ENCODE measurements around the gene SYTL3. TPM values are rescaled to one million over a fixed set of nuclear protein-coding genes. Genes with fewer than 3 reads are reported as not detected.

The SYTL3 gene
- total and polyA plus RNA-seq, 2 experiments from 2014 or later: 0.07 TPM; not detected in 1

GRCh38 chr6:158753811-158754210 lies 104.0 kb downstream of the SYTL3 start:
- no peak overlapping the region for H3K27ac ChIP-seq (ENCODE audit: low read depth)
- H3K27me3 ChIP-seq (ENCODE audit: insufficient read depth): no peaks in the 10 kb centered on the region
- TF ChIP-seq, protein P1, sequence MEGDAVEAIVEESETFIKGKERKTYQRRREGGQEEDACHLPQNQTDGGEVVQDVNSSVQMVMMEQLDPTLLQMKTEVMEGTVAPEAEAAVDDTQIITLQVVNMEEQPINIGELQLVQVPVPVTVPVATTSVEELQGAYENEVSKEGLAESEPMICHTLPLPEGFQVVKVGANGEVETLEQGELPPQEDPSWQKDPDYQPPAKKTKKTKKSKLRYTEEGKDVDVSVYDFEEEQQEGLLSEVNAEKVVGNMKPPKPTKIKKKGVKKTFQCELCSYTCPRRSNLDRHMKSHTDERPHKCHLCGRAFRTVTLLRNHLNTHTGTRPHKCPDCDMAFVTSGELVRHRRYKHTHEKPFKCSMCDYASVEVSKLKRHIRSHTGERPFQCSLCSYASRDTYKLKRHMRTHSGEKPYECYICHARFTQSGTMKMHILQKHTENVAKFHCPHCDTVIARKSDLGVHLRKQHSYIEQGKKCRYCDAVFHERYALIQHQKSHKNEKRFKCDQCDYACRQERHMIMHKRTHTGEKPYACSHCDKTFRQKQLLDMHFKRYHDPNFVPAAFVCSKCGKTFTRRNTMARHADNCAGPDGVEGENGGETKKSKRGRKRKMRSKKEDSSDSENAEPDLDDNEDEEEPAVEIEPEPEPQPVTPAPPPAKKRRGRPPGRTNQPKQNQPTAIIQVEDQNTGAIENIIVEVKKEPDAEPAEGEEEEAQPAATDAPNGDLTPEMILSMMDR (conservative IDR thresholded peaks at IDR 0.05; ENCODE audit: low read depth in 2 of 2): no peak
- TF ChIP-seq CREB1 (CRISPR knock-in tag; IDR thresholded peaks at IDR 0.05; ENCODE audit: low read depth): no peak
- TF ChIP-seq EZH2phosphoT487 (IDR thresholded peaks at IDR 0.05; ENCODE audit: unreplicated experiment): no peak
- no peak for TF ChIP-seq EZH2 (IDR thresholded peaks at IDR 0.05; ENCODE audit: low read depth, unreplicated experiment)
- TF ChIP-seq REST (IDR thresholded peaks at IDR 0.05; ENCODE audit: unreplicated experiment): no peak
- TF ChIP-seq POLR2AphosphoS5 (IDR thresholded peaks at IDR 0.05; ENCODE audit: low read depth): no peak
- no peak for TF ChIP-seq NANOG (IDR thresholded peaks at IDR 0.05; ENCODE audit: borderline replicate concordance)
- no peak for TF ChIP-seq ZNF462 (CRISPR knock-in tag; IDR thresholded peaks at IDR 0.05)
- TF ChIP-seq ZNF331 (CRISPR knock-in tag; IDR thresholded peaks at IDR 0.05; ENCODE audit: low read depth): no peak
- no peak for TF ChIP-seq STAT1 (IDR thresholded peaks at IDR 0.05; ENCODE audit: unreplicated experiment)
- H3F3A ChIP-seq (replicated peaks; ENCODE audit: low read depth): peaks cover 7% of the 10 kb centered on the region; the same call in 1 of the 2 replicates
- Mint-ChIP-seq H3K4me1 (peaks cover 21% of the 10 kb centered on the region), H3K36me3 (ENCODE audit: low read depth) (no peaks in the 10 kb centered on the region), H3K27me3 (ENCODE audit: insufficient read depth, low read depth, poor library complexity) (peaks cover 17% of the 10 kb centered on the region), H3K9me3 (no peaks in the 10 kb centered on the region; the same call in 2 of the 3 replicates), H3K27ac (no peak overlapping the region), H3K4me3 (no peak overlapping the region)
- ATAC-seq (no peak), DNase-seq (ENCODE audit: low spot score) (no peak)
- H2AFZ ChIP-seq: no peak overlapping the region
- H3K79me2 ChIP-seq (replicated peaks; ENCODE audit: insufficient read depth): no peaks in the 10 kb centered on the region
- H4K20me1 ChIP-seq (replicated peaks; ENCODE audit: insufficient read depth): no peaks in the 10 kb centered on the region
- no peak overlapping the region for H3K4me3 ChIP-seq
- no peak overlapping the region for H3K4me2 ChIP-seq
- no peaks in the 10 kb centered on the region for H3K36me3 ChIP-seq (ENCODE audit: insufficient read depth)
- H3K9me2 ChIP-seq (ENCODE audit: insufficient read depth): no peaks in the 10 kb centered on the region
- peaks cover 23% of the 10 kb centered on the region for H3K4me1 ChIP-seq (ENCODE audit: insufficient read depth)
